ENCODE data around the gene ETV2.
A peak's percentile ranks its signal among the peaks of the same experiment; 100 is the strongest.
"Not testable (repeated sequence)": the region's sequence is repeated elsewhere in the genome, so short reads cannot be mapped to it uniquely, and the experiment has no call there.

The ETV2 gene

DNA sequence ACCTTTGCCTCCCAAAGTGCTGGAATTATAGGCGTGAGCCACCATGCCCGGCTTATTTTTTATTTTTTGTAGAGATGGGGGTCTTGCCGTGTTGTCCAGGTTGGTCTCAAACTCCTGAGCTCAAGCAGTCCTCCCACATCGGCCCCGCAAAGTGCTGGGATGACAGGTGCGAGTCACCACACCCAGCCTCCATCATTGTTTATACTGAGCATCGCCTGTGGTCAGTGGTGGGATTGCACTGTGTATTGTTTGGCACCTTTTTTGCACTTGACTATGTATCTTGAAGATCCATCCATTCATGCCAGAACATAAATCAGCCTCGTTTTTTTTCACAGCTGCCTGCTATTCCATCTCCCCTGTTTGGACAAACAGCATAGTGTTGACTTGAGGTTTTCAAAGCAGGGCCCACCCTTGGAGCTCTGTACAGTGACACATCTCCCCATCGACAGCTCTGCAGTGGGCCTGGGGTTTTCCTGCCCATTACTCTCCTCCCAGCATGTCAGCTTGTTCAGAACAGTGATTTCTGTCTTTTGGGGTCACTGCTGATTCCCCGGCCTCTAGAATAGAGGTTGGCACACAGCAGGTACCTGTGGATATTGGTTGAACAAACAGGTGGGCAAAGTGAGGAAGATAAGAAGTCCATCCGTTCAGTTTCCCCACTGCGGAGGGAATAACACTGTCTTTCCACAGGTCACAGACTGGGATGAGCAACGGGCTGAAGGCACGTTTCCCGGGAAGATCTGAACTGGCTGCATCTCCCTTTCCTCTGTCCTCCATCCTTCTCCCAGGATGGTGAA is 16.6 kb downstream of the ETV2 start:
- DNase-seq (ENCODE audit: low read depth): no peak

DNA sequence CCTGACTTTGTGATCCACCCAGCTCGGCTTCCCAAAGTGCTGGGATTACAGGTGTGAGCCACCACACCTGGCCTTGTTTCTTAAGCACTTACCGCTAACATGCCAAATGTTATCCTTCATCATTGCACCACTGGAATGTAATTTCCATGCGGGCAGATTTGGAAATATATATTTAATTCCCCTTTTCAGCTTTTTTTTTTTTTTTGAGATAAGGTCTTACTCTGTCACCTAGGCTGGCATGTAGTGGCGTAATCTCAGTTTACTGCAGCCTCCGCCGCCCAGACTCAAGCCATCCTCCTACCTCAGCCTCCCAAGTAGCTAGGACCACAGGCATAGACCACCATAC is 20.4 kb downstream of the ETV2 start:
- no peak for DNase-seq (ENCODE audit: low read depth)

DNA sequence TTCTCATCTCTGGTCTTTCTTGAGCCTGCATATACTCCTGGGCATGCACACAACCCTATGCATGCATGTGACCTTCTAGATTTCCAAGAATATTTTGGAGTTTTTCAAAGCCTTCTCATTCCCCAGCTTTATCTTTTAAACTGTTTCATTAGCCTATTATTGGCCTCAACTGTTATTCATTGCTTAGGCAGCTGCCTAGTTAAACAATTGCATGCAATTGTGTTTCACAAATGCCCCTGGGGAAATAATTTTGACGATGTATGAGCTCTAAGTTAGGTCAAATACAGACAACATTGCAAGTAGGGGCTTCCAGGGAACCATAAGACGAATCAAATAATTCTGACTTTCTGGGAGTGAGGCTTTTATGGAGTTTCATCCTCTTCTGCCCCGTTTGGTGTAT is 22.4 kb downstream of the ETV2 start:
- DNase-seq (ENCODE audit: low read depth): no peak

DNA sequence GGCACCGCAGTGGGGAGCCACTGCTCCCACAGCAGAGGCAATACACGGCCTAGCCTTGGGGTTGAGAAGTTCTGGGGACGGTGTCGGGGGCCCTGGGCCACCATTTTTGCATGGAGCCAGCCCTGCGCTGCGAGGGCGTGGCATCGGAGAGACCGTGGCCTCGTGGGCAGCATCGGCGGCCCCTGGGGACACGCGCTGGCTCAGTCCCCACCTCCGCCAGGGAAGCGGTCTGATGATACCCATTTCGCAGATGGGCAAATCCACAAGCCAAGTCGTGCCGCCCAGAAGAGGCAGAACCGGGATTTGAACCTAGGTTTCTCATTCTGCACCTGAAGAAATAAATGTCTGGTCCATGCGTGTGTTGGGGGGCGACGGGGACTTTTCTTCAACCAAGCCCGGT is 23.6 kb downstream of the ETV2 start:
- no peak for DNase-seq (ENCODE audit: low read depth)

DNA sequence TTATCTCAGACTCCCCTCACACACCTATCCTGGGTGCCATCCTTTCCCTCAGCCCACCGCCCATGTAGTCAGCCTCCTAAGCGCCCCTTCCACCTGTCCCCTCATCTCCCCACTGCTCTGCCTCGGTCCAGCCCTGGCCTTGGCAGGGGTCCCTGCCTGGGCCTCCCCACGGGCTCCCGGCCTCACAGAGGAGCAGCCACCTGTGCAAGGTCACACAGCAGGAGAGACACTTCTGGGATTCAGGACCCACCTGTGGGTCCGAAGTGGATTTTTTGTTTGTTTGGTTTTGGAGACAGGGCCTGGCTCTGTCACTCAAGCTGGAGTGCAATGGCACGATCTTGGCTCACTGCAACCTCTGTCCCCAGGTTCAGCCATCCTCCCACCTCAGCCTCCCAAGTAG is 24.1 kb downstream of the ETV2 start:
- DNase-seq (ENCODE audit: low read depth): no peak

DNA sequence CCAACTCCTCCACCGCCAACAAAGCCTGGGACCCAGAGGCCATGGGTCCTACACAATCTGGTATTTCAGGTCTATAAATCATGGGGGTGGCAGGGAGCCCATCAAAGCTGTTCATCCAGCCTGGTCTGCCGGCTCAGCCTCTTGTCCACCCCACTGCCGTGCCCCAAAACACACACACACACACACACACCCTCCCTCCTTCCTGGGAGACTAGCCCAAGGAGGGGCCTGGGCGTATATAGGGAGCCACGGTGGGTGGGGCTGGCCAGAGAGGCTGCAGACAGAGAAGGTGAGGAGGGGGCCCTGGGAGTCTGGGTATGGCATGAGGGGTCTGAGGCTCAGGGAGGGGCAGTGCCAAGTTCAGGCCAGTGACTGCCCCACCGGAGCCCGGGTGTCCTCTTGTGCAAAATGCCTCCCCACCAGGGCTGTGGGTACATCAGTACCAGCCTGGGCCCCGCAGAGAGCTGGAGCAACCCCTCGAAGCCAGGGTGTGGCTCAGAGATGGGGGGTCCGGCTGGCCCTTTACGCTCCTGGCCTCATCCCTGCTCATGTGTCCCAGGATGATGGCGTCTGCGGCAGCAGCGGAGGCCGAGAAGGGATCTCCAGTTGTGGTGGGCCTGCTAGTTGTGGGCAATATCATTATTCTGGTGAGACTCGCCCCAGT is 24.8 kb downstream of the ETV2 start, which contains the start of gene UPK1A:
TSS of gene UPK1A (plus strand) at position 267 of the 663 bp plus-strand sequence. CDS start at position 563, 296 bp downstream.
- no peak for DNase-seq (ENCODE audit: low read depth)

DNA sequence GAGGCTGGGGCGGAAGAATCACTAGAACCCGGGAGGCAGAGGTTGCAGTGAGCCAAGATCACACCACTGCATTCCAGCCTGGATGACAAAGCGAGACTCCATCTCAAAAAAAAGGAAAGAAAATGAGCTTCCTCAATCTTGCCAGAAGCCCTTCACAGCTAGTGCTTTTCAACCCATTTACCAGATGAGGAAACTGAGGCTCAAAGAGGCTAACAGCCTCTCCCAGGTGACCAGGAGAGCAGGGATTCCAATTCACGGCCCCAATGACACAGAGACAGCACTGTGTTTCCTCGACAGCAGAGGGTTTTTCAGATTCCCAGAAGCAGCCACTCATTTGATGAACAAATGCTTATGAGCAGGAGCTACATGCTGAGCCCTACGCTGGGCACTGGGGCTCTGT is 28.0 kb downstream of the ETV2 start:
- no peak for DNase-seq (ENCODE audit: low read depth)

DNA sequence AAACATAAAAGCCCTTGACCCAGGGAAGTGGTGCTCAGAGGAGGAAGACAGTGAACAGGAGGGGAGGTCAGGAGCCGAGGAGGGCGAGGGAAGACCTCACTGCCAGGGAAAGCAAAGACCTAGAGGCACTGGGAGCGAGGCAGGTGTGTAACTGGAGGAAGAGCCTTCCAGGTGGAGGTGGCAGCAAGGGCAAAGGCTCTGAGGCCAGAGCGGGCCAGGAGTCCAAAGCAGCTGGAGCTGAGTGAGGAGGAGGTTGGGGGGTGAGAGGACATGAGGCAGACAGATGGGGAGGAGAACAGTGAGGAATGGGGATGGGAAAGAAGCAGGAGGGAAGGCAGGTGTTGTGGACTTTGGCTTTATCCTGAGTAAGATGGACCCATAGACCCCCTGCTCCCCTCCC is 28.4 kb downstream of the ETV2 start:
- no peak for DNase-seq (ENCODE audit: low read depth)

DNA sequence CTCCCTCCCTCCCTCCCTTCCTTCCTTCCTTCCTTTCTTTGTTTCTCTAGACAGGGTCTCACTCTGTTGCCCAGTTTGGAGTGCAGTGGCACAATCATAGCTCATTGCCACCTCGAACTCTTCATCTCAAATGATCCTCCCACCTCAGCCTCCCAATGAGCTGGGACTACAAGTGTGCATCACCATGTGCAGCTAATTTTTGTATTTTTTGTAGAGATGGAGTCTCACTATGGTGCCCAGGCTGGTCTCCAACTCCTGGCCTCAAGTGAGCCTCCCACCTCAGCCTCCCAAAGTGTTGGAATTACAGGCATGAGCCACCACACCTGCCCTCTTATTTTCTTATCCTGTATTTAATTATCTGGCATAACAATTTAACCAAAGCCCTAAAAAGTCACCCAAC is 29.1 kb downstream of the ETV2 start:
- no peak for DNase-seq (ENCODE audit: low read depth)

DNA sequence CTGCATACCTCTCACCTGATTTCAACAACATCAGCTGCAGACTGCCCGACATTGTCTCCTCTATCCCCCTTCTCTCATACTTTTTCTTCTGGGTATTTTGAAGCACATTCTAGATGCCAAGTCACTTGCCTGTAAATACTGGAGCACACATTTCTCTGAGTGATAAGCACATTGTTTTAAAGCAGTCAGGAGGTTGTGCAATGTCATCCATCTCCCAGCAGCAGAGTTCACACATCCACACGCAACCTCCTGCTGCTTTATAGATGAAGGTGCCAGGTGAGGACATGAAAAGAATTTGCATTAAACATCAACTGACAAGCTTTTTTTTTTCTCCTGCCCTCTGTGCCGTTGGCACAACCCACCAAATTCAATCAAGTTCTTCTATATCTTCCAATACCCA is 30.3 kb downstream of the ETV2 start:
- DNase-seq (ENCODE audit: low read depth): no peak

DNA sequence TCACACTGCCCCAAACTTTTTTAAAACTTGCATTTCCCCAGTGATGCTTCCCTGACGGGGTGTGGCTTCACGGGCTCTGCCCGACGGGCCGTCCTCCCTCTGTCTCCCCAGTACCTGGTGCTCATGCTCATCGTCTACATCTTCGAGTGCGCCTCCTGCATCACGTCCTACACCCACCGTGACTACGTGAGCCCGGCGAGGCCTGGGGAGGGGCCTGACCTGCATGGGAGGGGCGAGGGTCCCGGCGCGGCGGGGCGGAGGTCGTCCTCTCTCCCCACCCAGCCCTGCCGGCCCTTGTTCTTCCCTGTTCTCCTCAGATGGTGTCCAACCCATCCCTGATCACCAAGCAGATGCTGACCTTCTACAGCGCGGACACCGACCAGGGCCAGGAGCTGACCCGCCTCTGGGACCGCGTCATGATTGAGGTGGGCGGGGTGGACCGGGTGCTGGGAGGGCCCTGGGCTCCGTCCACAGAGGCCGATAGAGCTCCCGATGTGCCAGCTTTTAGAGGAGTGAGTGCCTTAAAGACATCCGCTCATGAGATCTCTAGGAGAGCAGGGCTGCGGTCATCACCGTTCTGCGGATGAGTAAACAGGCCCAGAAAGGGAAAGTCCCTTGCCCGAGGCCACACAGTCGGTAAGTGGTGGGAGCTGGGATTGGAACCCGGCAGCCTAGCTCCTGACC is 31.7 kb downstream of the ETV2 start:
- DNase-seq (ENCODE audit: low read depth): peak; percentile 15

DNA sequence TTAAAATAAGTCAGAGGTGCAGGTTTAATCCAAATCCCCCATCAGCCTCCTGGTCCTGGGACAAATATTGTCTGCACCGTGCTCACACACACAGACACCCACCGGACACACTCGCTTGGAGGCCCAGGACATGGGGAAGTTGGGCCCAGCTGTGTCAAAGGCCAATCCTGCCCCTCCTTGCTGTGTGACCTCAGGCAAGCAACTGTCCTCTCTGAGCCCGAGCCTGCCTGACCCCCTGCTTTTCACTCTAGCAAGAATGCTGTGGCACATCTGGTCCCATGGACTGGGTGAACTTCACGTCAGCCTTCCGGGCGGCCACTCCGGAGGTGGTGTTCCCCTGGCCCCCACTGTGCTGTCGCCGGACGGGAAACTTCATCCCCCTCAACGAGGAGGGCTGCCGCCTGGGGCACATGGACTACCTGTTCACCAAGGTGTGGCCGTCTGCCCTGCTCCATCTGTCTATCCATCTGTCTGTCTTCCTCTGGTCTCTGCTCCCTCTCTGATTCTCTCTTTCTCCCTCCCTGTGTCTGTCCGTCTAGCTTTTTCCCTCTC is 34.1 kb downstream of the ETV2 start:
- DNase-seq (ENCODE audit: low read depth): no peak

DNA sequence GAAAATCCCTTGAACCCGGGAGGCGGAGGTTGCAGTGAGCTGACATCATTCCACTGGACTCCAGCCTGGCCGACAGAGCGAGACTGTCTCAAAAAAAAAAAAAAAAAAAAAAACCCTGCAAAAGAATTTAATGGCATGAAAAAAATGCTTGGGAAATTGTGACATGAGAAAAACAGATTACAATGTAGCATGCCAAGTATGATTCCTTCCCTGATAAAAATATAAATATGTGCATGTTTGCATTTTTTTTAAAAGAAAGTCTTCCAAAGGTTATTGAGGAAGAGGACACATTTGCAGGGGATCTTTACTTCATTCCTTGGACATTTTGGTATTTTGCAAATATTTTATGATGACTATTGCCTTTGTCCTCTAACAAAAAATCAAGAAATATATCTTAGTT is 48.3 kb downstream of the ETV2 start:
- DNase-seq (ENCODE audit: low read depth): no peak

DNA sequence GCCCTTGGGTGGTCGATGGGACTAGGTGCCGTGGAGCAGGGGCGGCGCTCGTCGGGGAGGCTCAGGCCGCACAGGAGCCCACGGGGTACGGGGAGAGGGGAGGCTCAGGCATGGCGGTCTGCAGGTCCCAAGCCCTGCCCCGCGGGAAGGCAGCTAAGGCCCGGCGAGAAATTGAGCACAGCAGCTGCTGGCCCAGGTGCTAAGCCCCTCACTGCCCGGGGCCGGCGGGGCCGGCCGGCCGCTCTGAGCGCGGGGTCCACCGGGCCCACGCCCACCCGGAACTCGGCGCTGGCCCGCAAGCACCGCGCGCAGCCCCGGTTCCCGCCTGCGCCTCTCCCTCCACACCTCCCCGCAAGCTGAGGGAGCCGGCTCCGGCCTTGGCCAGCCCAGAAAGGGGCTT is 49.6 kb downstream of the ETV2 start:
- not testable (repeated sequence) for DNase-seq (ENCODE audit: low read depth)

DNA sequence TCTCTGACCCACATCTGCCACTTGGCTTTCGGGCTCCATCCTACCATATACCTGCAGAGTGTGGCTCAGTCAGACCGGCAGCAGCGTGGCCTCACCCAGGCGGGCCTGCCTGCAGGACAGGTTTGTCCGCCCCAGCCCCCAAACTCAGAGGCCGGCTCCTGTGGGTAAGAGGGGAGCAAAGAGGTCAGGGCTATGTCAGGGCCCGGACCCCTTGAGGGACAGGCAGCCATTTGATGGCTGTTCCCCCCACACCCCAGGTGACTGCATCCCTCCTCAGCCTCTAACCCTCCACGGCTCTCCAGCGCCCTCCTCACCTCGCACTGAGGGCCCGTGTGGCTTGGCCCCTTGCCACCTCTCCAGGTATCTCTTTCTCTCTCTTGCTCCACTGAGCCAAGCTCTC is 50.5 kb downstream of the ETV2 start:
- DNase-seq (ENCODE audit: low read depth): no peak

DNA sequence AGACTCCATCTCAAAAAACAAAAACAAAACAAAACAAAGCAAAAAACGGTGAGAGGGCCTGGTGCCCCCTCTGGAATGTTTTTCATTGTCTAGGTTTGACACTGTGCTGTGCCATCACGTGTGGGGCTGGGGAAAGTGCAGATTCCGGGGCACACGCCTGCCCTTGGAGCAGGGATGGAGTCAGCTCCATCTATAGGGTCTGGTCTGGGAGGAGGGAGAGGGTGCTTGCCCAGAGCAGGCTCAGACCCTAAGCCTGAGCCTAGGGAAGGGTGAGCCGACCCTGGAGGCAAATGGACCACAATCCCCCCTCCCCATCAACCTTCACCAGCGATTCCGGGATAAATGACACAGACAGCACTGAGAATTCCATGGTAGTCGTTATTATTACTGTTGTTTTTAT is 51.9 kb downstream of the ETV2 start:
- DNase-seq (ENCODE audit: low read depth): no peak

DNA sequence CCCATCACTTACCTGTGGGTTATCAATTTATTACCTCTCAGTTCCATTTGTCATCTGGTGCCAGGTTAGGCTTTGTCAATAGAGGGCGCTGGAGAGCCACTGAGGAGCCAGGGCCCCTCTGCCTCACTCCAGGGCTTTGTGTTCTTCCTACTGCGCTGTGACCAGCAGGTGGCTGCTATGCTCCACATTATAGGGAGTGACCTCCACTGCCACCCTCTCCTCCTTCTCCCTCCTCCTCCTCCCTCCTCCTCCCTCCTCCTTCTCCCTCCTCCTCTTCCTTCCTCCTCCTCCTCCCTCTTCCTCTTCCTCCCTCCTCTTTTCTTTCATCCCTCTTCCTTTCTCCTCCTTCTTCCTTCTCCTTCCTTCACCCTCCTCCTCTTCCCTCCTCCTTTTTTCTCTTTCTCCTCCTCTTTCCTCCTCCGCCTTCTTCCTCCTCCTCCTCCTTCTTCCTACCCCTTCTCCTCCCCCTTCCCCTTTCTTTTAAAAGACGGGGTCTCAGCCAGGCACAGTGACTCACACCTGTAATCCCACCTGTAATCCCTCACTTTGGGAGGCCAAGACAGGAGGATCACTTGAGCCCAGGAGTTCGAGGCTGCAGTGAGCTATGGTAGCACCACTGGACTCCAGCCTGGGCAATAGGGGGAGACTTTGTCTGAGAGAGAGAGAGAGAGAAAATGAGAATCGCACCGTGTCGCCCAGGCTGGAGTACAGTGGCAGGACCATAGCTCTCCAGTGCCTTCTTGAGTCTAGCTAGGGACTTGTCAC is 52.5 kb downstream of the ETV2 start:
- peak; percentile 81 for DNase-seq (ENCODE audit: low read depth)

All from activated T-helper 1 cell treated with Interleukin-2 at 50 U/mL for 16 hours (primary cell).